ENCODE results near the gene RNF212.

RNF212 gene

GRCh38 chr4:1026115-1026514 lies 87.2 kb downstream of the RNF212 start:
- Histone ChIP-seq H3K27ac (ENCODE audit: low read depth, low read length) (no peak overlapping the region), H3K4me3 (ENCODE audit: low read depth, low read length) (no peak overlapping the region), H2AFZ (ENCODE audit: low read length, unreplicated experiment) (no peak overlapping the region), H3K79me2 (ENCODE audit: control insufficient read depth, insufficient read depth, low read length, unreplicated experiment) (no peaks in the 10 kb centered on the region), H3K27me3 (ENCODE audit: insufficient read depth, low read length) (no peaks in the 10 kb centered on the region), H3K36me3 (ENCODE audit: insufficient read depth, low read length) (peaks cover 8% of the 10 kb centered on the region; the same call in 1 of the 2 replicates), H3K4me1 (ENCODE audit: control insufficient read depth, insufficient read depth, low read length, unreplicated experiment) (no peaks in the 10 kb centered on the region)

GRCh38 chr4:1024882-1025545 lies 88.3 kb downstream of the RNF212 start:
- Histone ChIP-seq H2AFZ (ENCODE audit: low read length, unreplicated experiment) (no peak overlapping the region), H3K79me2 (ENCODE audit: control insufficient read depth, insufficient read depth, low read length, unreplicated experiment) (no peaks in the 10 kb centered on the region)

GRCh38 chr4:1023895-1024740 lies 89.2 kb downstream of the RNF212 start:
- no peak overlapping the region for H2AFZ ChIP-seq (ENCODE audit: low read length, unreplicated experiment)
- H3K27me3 ChIP-seq (ENCODE audit: insufficient read depth, low read length): no peaks in the 10 kb centered on the region
- peaks cover 8% of the 10 kb centered on the region; the same call in 1 of the 2 replicates for H3K36me3 ChIP-seq (ENCODE audit: insufficient read depth, low read length)
- H3K27ac ChIP-seq (ENCODE audit: low read depth, low read length): no peak overlapping the region
- H3K4me1 ChIP-seq (ENCODE audit: control insufficient read depth, insufficient read depth, low read length, unreplicated experiment): no peaks in the 10 kb centered on the region
- H3K79me2 ChIP-seq (ENCODE audit: control insufficient read depth, insufficient read depth, low read length, unreplicated experiment): no peaks in the 10 kb centered on the region
- H3K4me3 ChIP-seq (ENCODE audit: low read depth, low read length): no peak overlapping the region

More at GRCh38 chr4:1024882-1025545, 88.3 kb downstream of the RNF212 start:
- H3K36me3 ChIP-seq (ENCODE audit: insufficient read depth, low read length): peaks cover 8% of the 10 kb centered on the region; the same call in 1 of the 2 replicates
- no peak overlapping the region for H3K27ac ChIP-seq (ENCODE audit: low read depth, low read length)
- H3K4me1 ChIP-seq (ENCODE audit: control insufficient read depth, insufficient read depth, low read length, unreplicated experiment): no peaks in the 10 kb centered on the region
- no peak overlapping the region for H3K4me3 ChIP-seq (ENCODE audit: low read depth, low read length)
- no peaks in the 10 kb centered on the region for H3K27me3 ChIP-seq (ENCODE audit: insufficient read depth, low read length)

- Histone ChIP-seq H3K27me3 (ENCODE audit: insufficient read depth, low read length) (no peaks in the 10 kb centered on the region), H3K36me3 (ENCODE audit: insufficient read depth, low read length) (peaks cover 8% of the 10 kb centered on the region; the same call in 1 of the 2 replicates), H3K27ac (ENCODE audit: low read depth, low read length) (no peak overlapping the region), H3K4me3 (ENCODE audit: low read depth, low read length) (no peak overlapping the region), H3K79me2 (ENCODE audit: control insufficient read depth, insufficient read depth, low read length, unreplicated experiment) (no peaks in the 10 kb centered on the region), H2AFZ (ENCODE audit: low read length, unreplicated experiment) (no peak overlapping the region), H3K4me1 (ENCODE audit: control insufficient read depth, insufficient read depth, low read length, unreplicated experiment) (no peaks in the 10 kb centered on the region)
Observed at GRCh38 chr4:1023075-1023640, 90.2 kb downstream of the RNF212 start.

- H3K4me1 ChIP-seq (ENCODE audit: control insufficient read depth, insufficient read depth, low read length, unreplicated experiment): no peaks in the 10 kb centered on the region
- H3K27me3 ChIP-seq (ENCODE audit: insufficient read depth, low read length): no peaks in the 10 kb centered on the region
- H3K27ac ChIP-seq (ENCODE audit: low read depth, low read length): no peak overlapping the region
- no peak overlapping the region for H2AFZ ChIP-seq (ENCODE audit: low read length, unreplicated experiment)
- H3K4me3 ChIP-seq (ENCODE audit: low read depth, low read length): no peak overlapping the region
- peaks cover 8% of the 10 kb centered on the region; the same call in 1 of the 2 replicates for H3K36me3 ChIP-seq (ENCODE audit: insufficient read depth, low read length)
- no peaks in the 10 kb centered on the region for H3K79me2 ChIP-seq (ENCODE audit: control insufficient read depth, insufficient read depth, low read length, unreplicated experiment)
Observed at GRCh38 chr4:1022739-1023066, 90.7 kb downstream of the RNF212 start.

- Histone ChIP-seq H3K4me3 (ENCODE audit: low read depth, low read length) (no peak overlapping the region), H3K79me2 (ENCODE audit: control insufficient read depth, insufficient read depth, low read length, unreplicated experiment) (no peaks in the 10 kb centered on the region), H3K27me3 (ENCODE audit: insufficient read depth, low read length) (no peaks in the 10 kb centered on the region), H3K27ac (ENCODE audit: low read depth, low read length) (no peak overlapping the region), H2AFZ (ENCODE audit: low read length, unreplicated experiment) (no peak overlapping the region), H3K4me1 (ENCODE audit: control insufficient read depth, insufficient read depth, low read length, unreplicated experiment) (no peaks in the 10 kb centered on the region), H3K36me3 (ENCODE audit: insufficient read depth, low read length) (peaks cover 8% of the 10 kb centered on the region; the same call in 1 of the 2 replicates)
Observed at GRCh38 chr4:1022051-1022738, 91.2 kb downstream of the RNF212 start.
